ENCODE measurements around the gene PCGF1.
A peak's percentile ranks its signal among the peaks of the same experiment; 100 is the strongest.

The PCGF1 gene

DNA sequence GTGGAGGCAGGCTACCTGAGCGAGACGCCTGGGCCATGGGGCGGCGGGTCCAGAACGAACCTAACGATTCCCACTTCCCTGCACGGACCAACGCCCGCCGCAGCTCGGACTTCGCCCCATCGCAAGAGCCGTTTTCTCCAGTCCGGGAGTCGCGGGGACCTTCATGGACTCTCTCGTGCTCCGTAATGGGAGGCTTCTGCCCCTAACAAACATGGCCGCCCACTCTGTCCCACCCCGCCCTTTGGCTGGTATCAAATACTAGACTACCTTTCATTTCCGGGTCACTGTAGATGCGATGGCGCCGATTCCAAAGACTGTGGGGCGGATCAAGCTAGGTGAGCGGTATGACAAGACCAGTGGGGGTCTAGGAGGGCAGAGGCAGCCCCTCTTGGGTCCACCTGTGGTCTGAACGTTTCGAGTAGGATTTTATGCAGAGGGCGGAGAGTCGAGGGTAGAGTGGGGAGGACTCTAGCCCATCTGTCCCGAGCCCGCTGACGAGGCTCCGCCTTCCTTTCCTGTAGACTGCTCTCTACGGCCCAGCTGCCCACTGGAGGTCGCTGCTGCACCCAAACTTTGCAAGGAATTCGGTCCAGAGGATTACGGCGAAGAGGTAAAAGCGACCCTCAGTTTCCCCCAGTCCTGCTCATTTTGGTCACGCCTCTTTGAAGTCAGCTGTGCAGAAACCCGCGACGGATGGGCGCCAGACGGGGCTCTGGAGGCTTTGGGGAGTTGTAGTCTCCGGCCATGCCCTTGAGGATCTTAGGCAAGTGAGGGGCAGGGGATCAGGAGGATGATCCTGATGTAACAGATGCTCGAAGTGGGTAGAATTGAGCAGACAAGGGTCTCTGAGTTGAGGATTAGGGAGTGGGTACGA lies 24.5 kb downstream of the PCGF1 start, which contains the start of the genes CCDC142 and TTC31:
Gene CCDC142, minus strand, starts transcription at position 198 of the 874 bp plus-strand sequence. Its CDS starts 161 bp downstream, at position 37.
Gene TTC31, plus strand, starts transcription at position 281 of the 874 bp plus-strand sequence. Its CDS starts 15 bp downstream, at position 296.
- peak within 1 kb of the TSS; percentile 73 to 94 (median 83) for H3K4me3 ChIP-seq
- H3K9me3 ChIP-seq (replicated peaks in 1 of 11) = no peaks in the 10 kb centered on the region
- H4K20me1 ChIP-seq = peaks cover 0 to 18% (median 9%) of the 10 kb centered on the region in 11 experiments; a peak in 13 of 22 replicates
- H3K27me3 ChIP-seq = no peaks in the 10 kb centered on the region
- peak within 1 kb of the TSS; percentile 93 to 100 (median 97) for H3K4me2 ChIP-seq
- H3K9ac ChIP-seq = peak within 1 kb of the TSS; percentile 81 to 94 (median 87)
- peaks cover 31 to 47% (median 41%) of the 10 kb centered on the region in 10 experiments for H3K4me1 ChIP-seq
- peaks cover 28 to 65% (median 47%) of the 10 kb centered on the region in 11 experiments; a peak in 21 of 22 replicates for H3K36me3 ChIP-seq
- TF ChIP-seq Cebpa-rat (IDR thresholded peaks at IDR 0.05) = no peak
- H3K27ac ChIP-seq = peak within 1 kb of the TSS; percentile 52 to 92 (median 87); a peak in 21 of 22 replicates

DNA sequence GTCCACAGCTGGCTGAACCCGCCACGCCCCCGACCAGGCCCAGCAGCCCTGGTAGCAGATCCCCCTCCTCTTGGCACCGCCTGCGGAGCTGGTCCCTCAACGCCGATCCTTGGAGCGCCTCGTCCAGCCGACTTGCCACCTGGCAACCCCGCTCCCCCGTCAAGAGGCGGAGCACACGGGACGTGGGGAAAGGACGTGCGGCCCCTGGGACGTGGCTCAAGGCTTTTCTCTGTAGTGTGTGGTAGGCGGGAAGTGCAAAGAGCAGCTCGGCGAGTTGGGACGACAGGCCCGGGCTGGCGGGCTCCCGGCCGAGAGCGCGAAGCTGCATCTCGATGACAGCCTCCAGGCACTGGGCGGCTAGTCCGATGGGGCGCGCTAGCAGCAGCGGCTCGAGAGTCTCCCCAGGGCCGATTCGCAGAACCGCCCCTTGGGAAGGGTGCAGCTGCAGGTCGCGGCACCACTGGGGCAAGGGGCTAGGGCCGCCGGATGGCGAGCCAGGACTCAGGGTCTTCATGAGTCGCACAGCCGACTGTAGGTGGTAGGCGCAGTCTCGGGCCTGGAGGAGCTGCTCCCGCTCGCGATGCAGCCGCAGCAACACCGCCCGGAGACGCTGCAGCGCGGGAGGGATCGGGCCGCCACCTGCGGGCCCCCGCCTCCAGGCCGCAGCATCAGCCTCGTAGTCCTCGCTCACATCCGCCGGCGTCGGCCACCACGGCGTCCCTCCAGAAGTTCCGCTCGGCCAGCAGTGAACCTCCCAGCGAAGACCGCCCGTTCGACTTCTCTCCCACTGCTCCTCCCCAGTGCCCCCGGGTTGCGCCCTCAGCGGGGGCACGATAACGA lies 25.3 kb downstream of the PCGF1 start:
- H3K4me1 ChIP-seq = peaks cover 36 to 56% (median 49%) of the 10 kb centered on the region in 10 experiments
- H3K36me3 ChIP-seq = peaks cover 30 to 64% (median 46%) of the 10 kb centered on the region in 11 experiments
- no peaks in the 10 kb centered on the region for H3K27me3 ChIP-seq
- H3K4me3 ChIP-seq = peak overlapping the region; percentile 73 to 94 (median 83)
- peak overlapping the region; percentile 93 to 100 (median 97) for H3K4me2 ChIP-seq
- H3K27ac ChIP-seq = peak overlapping the region; percentile 52 to 92 (median 87); a peak in 21 of 22 replicates
- peak overlapping the region; percentile 81 to 94 (median 87) for H3K9ac ChIP-seq
- H3K9me3 ChIP-seq (replicated peaks in 1 of 11) = no peaks in the 10 kb centered on the region
- no peak for TF ChIP-seq Cebpa-rat (IDR thresholded peaks at IDR 0.05)
- H4K20me1 ChIP-seq = peaks cover 0 to 18% (median 9%) of the 10 kb centered on the region in 11 experiments; a peak in 13 of 22 replicates

DNA sequence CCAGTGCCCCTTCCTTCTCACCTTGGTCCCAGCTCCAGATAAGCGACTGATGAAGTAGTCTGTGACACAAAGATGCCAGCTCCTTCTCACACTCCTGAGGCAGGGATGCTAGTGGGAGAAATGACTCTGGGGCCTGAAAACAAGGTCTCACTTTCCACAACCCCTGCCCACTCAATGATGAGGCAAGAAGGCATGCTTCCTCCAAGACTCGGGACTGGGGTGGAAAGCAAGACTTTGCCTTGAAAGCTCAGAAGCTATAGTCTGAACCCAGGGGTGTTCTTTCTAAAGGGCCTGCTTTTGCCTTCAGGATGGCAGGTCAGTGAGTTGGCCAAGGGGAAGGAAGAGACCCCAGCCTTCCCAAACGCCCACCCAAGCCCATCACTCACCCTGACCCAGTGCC lies 26.1 kb downstream of the PCGF1 start:
- Histone ChIP-seq H3K27ac (peak overlapping the region in 10 of 11 experiments; percentile 81 to 92 (median 88); a peak in 17 of 22 replicates), H3K4me3 (peak overlapping the region; percentile 73 to 94 (median 83)), H3K9ac (peak overlapping the region; percentile 81 to 94 (median 87)), H3K9me3 (replicated peaks in 1 of 11) (no peaks in the 10 kb centered on the region), H3K36me3 (peaks cover 26 to 64% (median 44%) of the 10 kb centered on the region in 11 experiments), H3K4me2 (peak overlapping the region; percentile 93 to 100 (median 97)), H3K27me3 (no peaks in the 10 kb centered on the region), H3K4me1 (peaks cover 36 to 63% (median 56%) of the 10 kb centered on the region in 10 experiments), H4K20me1 (peaks cover 0 to 18% (median 9%) of the 10 kb centered on the region in 11 experiments; a peak in 13 of 22 replicates)
- no peak for TF ChIP-seq Cebpa-rat (IDR thresholded peaks at IDR 0.05)

GRCh38 chr2:74474899-74475298 lies 32.6 kb downstream of the PCGF1 start:
- Histone ChIP-seq H3K9ac (no peak overlapping the region), H3K4me2 (no peak overlapping the region), H4K20me1 (no peaks in the 10 kb centered on the region), H3K4me3 (no peak overlapping the region), H3K27me3 (no peaks in the 10 kb centered on the region), H3K4me1 (peaks cover 34 to 73% (median 52%) of the 10 kb centered on the region in 10 experiments), H3K27ac (no peak overlapping the region; a peak in 1 of 22 replicates), H3K36me3 (peaks cover 30 to 66% (median 53%) of the 10 kb centered on the region in 11 experiments), H3K9me3 (replicated peaks in 1 of 11) (no peaks in the 10 kb centered on the region)
- no peak for TF ChIP-seq Cebpa-rat (IDR thresholded peaks at IDR 0.05)

DNA sequence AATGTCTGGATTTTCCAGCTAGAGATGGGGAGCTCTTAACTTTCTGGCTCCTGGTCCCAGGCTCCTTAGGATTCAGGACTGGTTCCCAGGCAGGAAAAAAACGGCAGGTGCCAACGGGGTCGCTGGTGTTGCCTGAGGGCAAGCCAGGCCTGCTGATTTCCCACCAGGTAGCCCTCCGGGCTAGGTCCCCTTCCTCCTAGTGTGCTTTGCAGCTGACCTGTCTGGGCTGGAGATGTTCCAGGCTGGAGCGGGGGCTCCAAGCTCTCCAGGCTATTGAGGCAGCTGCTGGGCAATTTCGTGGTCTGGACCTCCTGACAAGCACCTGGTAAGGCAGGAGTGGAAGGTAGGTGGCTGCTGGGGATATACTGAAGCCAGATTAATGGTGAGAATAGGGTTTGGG lies 33.0 kb downstream of the PCGF1 start:
- no peaks in the 10 kb centered on the region for H4K20me1 ChIP-seq

DNA sequence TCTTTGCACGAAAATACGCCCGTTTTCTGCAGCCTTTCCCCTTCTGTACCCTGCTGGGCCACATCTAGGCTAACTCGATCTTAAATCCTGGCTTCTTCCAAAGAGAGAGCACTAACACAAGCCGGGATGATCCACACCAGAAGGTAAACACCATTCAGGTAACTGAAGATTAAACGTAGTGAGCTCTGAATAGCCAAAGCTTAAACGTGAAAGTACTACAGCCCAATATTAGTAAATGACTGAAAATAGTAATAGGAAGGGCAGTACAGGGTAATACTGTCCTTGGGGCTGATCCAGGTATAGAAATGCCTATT lies 34.6 kb downstream of the PCGF1 start:
- H3K27ac ChIP-seq = peak overlapping the region; percentile 62 to 90 (median 86)
- H3K36me3 ChIP-seq = peaks cover 26 to 46% (median 37%) of the 10 kb centered on the region in 11 experiments
- H3K9me3 ChIP-seq (replicated peaks in 1 of 11) = no peaks in the 10 kb centered on the region
- H3K4me3 ChIP-seq = peak overlapping the region; percentile 65 to 84 (median 74)
- H3K27me3 ChIP-seq = no peaks in the 10 kb centered on the region
- H3K4me1 ChIP-seq = peaks cover 29 to 58% (median 46%) of the 10 kb centered on the region in 10 experiments
- H3K9ac ChIP-seq = peak overlapping the region; percentile 82 to 89 (median 86)
- TF ChIP-seq Cebpa-rat (IDR thresholded peaks at IDR 0.05) = no peak
- H3K4me2 ChIP-seq = peak overlapping the region; percentile 83 to 98 (median 95)
- H4K20me1 ChIP-seq = no peaks in the 10 kb centered on the region

More for the DNA sequence above, 33.0 kb downstream of the PCGF1 start:
- no peak for TF ChIP-seq Cebpa-rat (IDR thresholded peaks at IDR 0.05)
- no peaks in the 10 kb centered on the region for H3K9me3 ChIP-seq (replicated peaks in 1 of 11)
- H3K4me2 ChIP-seq = no peak overlapping the region
- no peak overlapping the region for H3K4me3 ChIP-seq
- H3K27me3 ChIP-seq = no peaks in the 10 kb centered on the region
- peaks cover 30 to 62% (median 49%) of the 10 kb centered on the region in 11 experiments for H3K36me3 ChIP-seq
- no peak overlapping the region; a peak in 1 of 22 replicates for H3K9ac ChIP-seq
- peaks cover 30 to 69% (median 50%) of the 10 kb centered on the region in 10 experiments for H3K4me1 ChIP-seq
- no peak overlapping the region; a peak in 1 of 22 replicates for H3K27ac ChIP-seq

GRCh38 chr2:74472086-74472944 lies 35.2 kb downstream of the PCGF1 start, which contains the start of gene MRPL53:
TSS of gene MRPL53 (minus strand) at chr2:74472680. CDS start at chr2:74472660, 20 bp downstream.
- Histone ChIP-seq H3K9ac (peak within 1 kb of the TSS; percentile 82 to 89 (median 86)), H4K20me1 (no peaks in the 10 kb centered on the region), H3K27me3 (no peaks in the 10 kb centered on the region), H3K36me3 (peaks cover 26 to 42% (median 33%) of the 10 kb centered on the region in 11 experiments), H3K4me2 (peak within 1 kb of the TSS; percentile 83 to 98 (median 95)), H3K4me1 (peaks cover 29 to 52% (median 40%) of the 10 kb centered on the region in 10 experiments), H3K9me3 (replicated peaks in 1 of 11) (no peaks in the 10 kb centered on the region), H3K4me3 (peak within 1 kb of the TSS; percentile 65 to 84 (median 74)), H3K27ac (peak within 1 kb of the TSS; percentile 62 to 90 (median 86))
- no peak for TF ChIP-seq Cebpa-rat (IDR thresholded peaks at IDR 0.05)
